Mesothelial cell of epicardium (in vitro differentiated cells): ENCODE measurements around the gene HOXA10. TPM values are rescaled to one million over a fixed set of nuclear protein-coding genes. Genes with fewer than 3 reads are reported as not detected.

Experiments
- DNase-seq, 2 experiments: peaks; one replicate each; pipeline ENCODE4 v3.0.0; 2021; ENCODE audit warnings: low spot score in 2 of 2; ENCODE audit not compliant: unreplicated experiment in 2 of 2
- H3K27ac Mint-ChIP-seq: 2 replicates; pipeline ENCODE4 v1.8.0; 2021; ENCODE audit warnings: mixed read lengths
- H3K27me3 Mint-ChIP-seq: 2 replicates; pipeline ENCODE4 v1.8.0; 2021; ENCODE audit warnings: low read depth, mixed read lengths
- H3K36me3 Mint-ChIP-seq: 2 replicates; pipeline ENCODE4 v1.8.0; 2021; ENCODE audit warnings: mixed read lengths
- H3K4me1 Mint-ChIP-seq: 2 replicates; pipeline ENCODE4 v1.8.0; 2021; ENCODE audit warnings: mixed read lengths
- H3K4me3 Mint-ChIP-seq: 2 replicates; pipeline ENCODE4 v1.8.0; 2021; ENCODE audit warnings: mild to moderate bottlenecking, moderate library complexity, mixed read lengths
- H3K9me3 Mint-ChIP-seq: 2 replicates; pipeline ENCODE4 v1.8.0; 2021; ENCODE audit warnings: mixed read lengths
- CTCF ChIP-seq: fragments of 200-600 bp; sonication (generic); IDR thresholded peaks from one replicate; pipeline ENCODE4 v1.5.0; 2021; ENCODE audit warnings: antibody characterized with exemption; ENCODE audit not compliant: unreplicated experiment
- total RNA-seq: library from RNA; stranded (reverse); gene quantifications from 3 replicates; pipeline ENCODE4 v1.2.1, GENCODE V29; 2021

Gene HOXA10
- total RNA-seq, 1 donor from 2014 or later, result 14.4 TPM

- Mint-ChIP-seq H3K9me3 (no peaks in the 10 kb centered on the region), H3K36me3 (no peaks in the 10 kb centered on the region), H3K4me1 (peaks cover 22% of the 10 kb centered on the region), H3K27ac (peak overlapping the region; percentile 94), H3K27me3 (peaks cover 91% of the 10 kb centered on the region), H3K4me3 (peak overlapping the region; percentile 69)
- DNase-seq, result peak in 1 of 2 experiments; percentile 18
- no peak for TF ChIP-seq CTCF
These were observed 3.1 kb upstream of the HOXA10 start for GRCh38 chr7:27176962-27177794.

DNA sequence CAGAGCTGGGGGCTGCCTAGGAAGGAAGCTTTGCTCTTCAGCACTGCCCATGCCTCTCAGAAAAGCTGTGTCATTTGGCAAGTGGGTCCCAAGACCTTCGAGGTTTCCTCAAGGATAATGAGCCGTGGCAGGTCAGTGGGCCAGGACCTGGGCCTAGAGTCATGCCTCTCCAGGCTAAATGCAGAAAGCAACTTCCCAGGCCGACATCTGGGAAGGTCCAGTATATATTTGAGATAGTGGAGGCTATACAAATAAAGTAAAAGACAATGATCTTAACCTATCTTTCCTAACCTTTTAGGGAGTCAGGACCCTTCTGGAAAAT, 2.4 kb upstream of the HOXA10 start:
- H3K4me1 Mint-ChIP-seq, result peaks cover 28% of the 10 kb centered on the region
- peaks cover 91% of the 10 kb centered on the region for H3K27me3 Mint-ChIP-seq
- no peaks in the 10 kb centered on the region for H3K9me3 Mint-ChIP-seq
- no peak for TF ChIP-seq CTCF
- peak in 1 of 2 experiments; percentile 5 for DNase-seq
- H3K27ac Mint-ChIP-seq, result peak overlapping the region; percentile 94
- peak overlapping the region; percentile 69 for H3K4me3 Mint-ChIP-seq
- no peaks in the 10 kb centered on the region for H3K36me3 Mint-ChIP-seq

GRCh38 chr7:27175626-27176523, 1.8 kb upstream of the HOXA10 start:
- H3K27me3 Mint-ChIP-seq, result peaks cover 91% of the 10 kb centered on the region
- H3K4me3 Mint-ChIP-seq, result peak overlapping the region; percentile 69
- no peaks in the 10 kb centered on the region for H3K9me3 Mint-ChIP-seq
- no peak for TF ChIP-seq CTCF
- H3K4me1 Mint-ChIP-seq, result peaks cover 26% of the 10 kb centered on the region
- H3K27ac Mint-ChIP-seq, result peak overlapping the region; percentile 94
- DNase-seq, result peak; percentile 14 to 40
- H3K36me3 Mint-ChIP-seq, result no peaks in the 10 kb centered on the region

DNA sequence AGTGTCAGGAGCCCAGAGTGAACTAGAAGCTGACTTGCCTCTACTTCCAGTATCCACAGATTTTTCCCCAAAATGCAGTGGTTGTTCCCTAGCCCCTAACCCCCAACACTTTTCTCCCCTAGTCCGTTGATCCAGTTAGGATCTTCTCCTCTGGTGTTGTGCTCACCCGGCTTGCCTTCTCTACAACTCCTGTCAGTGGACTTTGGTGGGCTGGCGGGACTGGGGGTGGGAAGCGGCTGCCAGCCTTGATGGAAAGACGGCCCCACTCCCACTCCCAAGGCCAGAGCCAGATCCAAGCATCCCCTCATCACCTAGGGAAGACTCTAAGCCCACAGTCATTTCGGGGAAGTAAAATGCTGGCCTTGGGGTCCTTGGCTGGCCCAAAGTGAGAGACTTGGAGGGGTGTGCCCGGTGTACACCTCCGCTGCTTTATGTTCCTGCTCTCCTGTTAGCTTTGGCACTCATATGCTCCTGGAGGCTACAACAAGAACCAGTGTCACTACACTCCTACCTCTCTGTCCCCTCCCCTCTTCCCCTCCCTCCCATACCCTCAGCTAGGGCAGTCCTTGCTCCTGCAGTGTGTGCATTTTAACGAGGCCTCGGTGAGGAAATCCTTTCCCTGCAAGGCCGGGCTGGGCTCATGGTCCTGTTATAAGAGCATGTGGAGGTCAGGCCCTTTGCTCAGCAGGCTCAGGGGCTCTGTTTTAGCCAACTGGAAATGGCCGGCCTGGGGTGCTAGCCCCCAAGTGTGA, 930 bp upstream of the HOXA10 start:
- Mint-ChIP-seq H3K27ac (peak overlapping the region; percentile 94), H3K4me1 (peaks cover 24% of the 10 kb centered on the region), H3K4me3 (peak overlapping the region; percentile 69), H3K36me3 (no peaks in the 10 kb centered on the region), H3K9me3 (no peaks in the 10 kb centered on the region), H3K27me3 (peaks cover 91% of the 10 kb centered on the region)
- no peak for TF ChIP-seq CTCF
- DNase-seq, result peak; percentile 17 to 38

DNA sequence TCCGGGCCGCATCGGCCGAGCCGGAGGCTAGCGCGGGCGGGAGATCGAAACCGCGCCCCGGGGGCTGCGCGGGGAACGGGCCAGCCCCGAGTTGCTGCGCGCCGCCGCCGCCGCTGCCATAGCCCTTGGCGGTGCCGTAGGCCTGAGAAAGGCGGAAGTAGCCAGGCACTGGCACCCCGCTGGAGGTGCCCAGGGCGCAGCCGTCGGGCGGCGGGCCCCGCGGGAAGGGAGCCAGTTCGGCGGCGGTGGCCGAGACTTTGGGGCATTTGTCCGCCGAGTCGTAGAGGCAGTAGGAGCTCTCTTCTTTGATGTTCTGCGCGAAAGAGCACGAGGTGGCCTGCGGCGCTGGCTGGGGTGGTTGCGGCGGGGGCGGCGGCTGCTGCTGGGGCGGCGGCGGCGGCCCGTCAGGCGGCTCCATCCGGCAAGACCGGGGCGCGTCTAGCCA, 587 bp downstream of the HOXA10 start:
- peak; percentile 27 to 59 for DNase-seq
- Mint-ChIP-seq H3K27ac (no peak overlapping the region), H3K9me3 (no peaks in the 10 kb centered on the region), H3K36me3 (no peaks in the 10 kb centered on the region), H3K4me3 (no peak overlapping the region), H3K27me3 (peaks cover 88% of the 10 kb centered on the region), H3K4me1 (peaks cover 21% of the 10 kb centered on the region)
- TF ChIP-seq CTCF, result no peak
